HG02973 (cell line): Measurements from ENCODE around the gene CCDC82.

Experiments used
- ATAC-seq: cut with Tn5 transposase; IDR thresholded peaks from one replicate; pipeline ENCODE4 v1.9.1; 2021; ENCODE audit warnings: moderate library complexity; ENCODE audit not compliant: unreplicated experiment

Gene CCDC82

DNA sequence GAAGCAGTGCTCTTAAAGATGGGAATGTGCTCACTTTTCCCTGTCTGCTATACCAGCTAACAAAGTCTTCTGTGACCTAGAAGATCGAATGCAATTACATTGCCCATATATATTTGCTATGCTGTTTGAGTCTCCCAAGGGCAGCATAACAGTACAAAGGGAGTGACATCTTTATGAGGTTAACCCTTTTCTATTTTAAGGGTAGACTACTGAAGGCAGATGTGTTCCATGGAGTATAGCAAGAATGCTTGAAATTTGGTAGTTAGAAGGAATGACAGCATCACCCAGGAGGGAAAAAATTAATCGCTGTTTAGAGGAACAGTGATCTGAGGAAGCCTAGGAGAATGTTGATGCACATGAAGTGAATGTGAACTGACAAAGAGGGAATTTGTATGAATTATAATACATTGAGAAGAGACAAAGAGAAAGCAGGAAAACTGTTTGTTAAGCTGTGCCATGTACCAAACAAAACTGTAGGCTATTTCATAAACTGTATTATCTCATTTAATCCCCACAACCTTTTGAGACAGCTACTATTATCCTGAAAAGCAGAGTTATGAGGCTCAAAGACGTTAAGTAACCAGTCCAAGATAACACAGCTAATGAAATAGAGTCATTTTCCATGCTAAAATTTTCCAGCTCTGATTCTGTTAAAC is 59.7 kb downstream of the CCDC82 start:
- no peak for ATAC-seq

DNA sequence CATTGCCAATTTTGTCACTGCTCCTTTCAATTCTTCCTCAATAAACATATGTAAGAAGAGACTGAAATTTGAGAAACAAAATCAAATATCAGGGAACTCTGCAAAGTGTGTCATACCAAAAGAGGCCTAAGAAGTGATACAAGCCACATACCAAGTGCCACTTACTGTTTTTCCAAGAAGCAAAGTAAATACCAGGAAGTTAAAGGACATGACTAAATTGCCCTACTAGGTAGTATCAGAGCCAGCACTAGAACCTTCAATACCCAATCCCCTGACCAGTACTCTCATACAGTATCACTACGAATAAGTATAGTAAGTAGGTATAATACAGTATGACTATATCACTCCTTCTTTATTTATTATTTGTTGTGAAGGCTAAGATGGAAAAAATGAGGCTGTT is 60.3 kb downstream of the CCDC82 start:
- no peak for ATAC-seq

DNA sequence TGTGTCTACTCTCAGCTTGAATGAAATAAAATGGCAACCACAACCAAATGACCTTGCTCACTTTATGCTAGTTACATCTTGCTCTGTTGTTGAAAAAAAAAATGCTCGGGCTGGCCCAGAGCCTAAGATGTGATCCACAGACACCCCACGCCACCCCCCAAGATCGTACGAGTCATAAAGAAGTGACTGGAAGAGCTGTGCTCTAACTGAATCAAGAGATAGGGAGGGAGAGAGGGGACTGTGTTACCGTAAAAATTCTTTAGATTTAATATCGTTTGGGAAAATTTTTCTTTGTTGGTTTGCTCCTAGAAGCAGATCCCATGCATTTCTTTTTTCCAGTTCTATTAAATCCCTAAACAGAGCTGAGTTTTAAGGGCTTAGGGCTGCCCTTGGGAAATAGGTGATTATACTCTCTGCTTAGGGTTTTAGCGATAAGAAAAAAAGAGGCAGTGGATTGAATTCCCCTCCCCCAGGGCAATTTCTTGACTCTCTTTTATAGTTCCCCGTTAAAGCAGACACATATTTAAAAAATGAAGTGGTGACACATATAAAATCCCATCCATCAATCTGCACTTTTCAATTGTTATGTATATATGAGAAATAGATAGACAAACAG is 61.2 kb downstream of the CCDC82 start:
- no peak for ATAC-seq

DNA sequence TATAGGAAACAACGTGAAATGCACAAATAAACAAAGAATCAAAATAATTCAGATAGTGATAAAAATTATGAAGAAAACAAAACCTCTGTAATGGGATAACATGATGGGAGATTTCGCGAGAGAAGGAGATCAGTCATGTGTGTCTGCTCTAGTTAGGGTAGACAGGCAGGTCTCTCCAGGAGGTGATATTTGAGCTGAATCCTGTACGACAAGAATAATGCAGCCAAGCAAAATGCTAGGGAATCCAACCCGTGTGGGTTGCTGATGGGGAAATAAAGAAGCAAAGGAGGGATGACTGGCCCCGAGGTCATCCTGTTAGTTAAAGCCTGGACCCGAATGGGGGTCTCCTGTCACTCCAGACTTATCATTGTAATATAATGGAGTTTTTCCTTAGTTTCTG is 62.8 kb downstream of the CCDC82 start:
- no peak for ATAC-seq

DNA sequence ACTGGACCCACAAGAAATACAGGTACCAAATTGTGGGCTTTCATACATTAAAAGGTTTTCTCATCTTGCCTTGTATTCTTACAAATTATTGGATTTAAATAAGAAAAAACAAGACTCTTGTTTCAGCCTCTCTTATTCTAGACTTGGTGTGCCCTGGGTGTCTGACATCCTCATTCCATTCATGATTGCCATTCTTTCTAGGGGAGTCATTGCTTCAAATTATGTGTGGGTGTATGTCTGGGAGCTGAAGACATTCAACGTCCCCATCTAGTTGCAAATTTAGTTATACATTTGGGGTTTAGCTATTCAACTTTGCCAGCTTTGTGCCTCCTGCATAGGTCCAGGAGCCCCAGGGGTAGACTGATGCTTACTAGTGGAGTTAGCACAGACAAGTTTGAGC is 64.8 kb downstream of the CCDC82 start:
- no peak for ATAC-seq

DNA sequence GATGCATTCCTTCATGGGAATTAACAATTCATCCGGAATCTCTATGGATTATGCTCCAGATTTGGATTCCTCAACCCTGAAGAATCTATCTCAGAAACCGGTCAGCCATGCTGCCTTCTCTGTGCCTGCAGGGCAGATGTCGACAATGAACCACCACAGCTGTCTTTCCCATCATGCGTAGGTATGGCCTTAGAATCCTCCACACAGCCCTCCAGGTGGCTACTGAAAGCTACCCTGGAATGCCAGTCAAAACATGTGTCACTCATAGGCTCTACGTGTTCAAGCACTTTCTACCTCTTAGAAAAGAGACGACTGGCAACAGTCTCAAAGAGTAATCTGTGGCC is 66.1 kb downstream of the CCDC82 start:
- no peak for ATAC-seq

DNA sequence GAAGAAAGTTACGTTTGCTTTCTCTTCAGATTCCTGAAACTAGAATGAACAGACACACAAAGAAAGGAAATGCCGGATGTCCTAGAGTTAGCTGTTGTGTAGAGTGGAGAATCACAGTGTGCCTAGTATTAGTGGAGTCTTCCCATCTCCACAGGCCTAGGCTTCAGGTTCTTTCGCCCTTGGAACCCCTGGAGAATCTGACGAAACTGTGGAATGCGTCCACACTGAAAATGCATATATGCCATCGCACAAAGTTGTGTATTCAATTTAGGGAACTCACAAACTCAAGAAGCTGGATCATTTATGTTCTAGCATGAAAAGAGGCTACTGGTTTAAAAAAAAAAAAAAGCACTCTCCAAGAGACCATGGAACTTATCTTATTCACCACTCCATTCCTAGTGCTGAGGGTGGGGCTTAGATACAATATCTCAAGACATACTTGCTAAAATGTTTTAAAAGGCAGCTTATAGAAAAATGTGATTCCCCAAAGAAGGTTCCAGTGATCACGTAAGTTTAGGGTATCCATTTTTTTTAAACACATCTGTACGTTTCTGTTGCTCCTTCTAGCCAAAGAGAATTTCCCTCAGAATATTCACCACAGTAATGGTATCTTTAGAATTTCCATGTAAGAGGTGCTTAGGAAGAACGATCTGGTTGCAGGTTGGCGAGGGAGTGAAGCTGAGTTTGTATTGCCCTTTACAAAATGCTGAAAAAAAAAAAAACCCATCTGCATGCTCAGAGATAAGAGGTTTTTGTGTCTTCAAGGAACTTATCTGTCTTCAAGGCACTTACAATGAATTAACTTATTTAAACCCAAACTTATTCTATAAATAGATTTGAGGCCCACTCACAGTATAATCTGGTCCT is 66.7 kb downstream of the CCDC82 start:
- no peak for ATAC-seq

DNA sequence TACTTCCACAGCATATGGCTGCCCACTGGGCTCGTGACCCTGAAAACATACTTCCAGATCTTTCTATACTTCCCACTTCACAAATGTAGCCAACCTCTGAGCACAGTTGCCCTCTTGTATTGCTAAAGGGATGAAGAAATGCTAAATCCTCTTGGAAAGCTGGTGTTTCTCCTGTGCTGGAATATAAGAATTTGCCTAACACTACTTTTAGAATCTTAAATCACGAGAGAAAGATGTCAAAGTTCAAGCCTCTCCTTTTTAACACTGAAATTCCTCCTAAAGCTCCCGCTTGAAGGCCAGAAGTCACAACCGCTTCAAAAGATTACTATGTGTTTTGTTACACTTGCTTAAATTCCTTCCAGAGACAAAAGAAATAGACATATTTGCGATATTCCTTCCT is 68.6 kb downstream of the CCDC82 start:
- no peak for ATAC-seq

DNA sequence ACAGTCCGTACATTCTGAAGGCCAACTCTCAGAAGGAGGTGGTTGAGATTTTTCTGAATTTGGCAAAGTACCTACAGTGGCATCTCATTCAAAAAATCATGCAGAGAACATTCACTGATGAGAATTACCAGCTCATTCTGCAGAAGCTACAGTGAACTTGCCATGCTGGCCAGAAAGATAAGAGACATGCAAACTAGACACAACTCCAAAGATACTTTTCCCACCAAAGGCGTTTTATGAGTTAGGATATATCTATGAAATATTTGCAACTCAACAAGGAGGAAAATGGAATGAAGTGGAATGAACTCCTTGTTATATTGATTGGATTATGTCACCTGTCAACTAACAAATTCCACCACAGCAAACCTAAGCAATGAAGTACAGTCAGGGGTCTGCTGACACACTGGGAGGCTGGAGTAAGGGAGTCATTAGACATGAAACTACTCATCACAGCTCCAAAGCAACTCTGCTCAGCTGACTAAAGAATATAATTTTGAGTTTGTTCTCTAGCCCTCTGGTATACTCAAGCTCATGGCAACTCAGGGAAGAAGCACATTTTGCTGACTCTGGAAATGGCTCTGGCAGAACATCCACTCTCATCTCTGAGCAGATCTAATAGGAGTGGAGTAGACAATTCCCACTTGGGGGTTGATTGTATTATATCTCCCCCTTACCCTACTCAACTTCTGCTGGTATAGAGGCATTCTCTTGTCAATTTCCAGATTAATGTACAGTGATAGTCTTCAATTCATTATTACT is 69.6 kb downstream of the CCDC82 start:
- no peak for ATAC-seq

DNA sequence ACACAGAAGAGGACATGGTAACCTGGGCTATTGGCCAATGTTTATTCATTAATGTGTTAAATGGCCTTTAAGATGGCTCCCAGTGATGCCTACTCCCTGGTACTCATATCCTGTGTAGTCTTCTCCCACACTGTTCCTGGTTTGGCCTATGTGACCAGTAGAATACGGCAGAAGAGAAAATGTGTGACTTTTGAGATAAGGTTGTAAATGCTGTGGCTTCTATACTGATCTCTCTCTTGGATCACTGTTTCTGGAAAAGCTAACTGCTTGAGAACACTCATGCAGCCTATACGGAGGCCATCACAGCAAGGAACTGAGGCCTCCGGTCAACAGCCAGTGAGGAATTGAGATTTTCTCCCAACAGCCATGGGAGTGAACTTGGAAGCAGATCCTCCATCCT is 70.9 kb downstream of the CCDC82 start:
- no peak for ATAC-seq

DNA sequence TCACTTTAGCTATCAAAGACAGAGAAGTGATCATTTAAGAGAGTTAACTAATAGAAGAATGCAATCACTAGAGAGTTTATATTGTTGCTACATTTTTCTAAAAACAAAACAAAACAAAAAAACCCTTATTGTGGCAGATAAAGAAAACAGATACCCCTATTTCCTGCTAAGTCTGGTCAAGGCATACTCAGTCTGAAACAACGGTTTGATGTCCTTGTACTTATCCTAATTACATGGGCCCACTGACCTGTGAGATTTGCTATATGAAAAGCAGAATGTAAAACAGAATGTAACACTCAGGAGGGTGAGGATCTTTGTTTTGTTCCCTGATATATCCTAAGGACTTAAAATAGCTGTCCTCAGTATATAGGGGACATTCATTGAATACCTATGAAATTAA is 71.3 kb downstream of the CCDC82 start:
- no peak for ATAC-seq

DNA sequence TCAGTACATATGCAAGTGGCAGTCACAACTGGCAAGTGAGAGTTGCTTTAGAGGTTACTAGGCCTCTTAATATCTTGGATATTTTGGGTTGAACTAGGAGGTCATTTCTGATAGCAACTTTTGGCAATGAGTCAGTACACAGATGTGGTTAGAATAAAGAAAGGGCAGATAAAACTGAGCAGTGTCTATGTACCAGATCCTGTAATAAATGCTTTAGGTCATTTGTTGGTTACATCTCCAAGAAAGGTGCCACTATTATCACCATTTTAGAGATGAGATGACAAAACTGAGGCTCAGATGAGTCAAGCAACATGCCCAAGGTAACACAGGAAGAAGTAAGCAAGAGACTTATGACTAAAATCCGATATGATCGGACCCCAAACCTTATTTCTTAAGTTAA is 71.7 kb downstream of the CCDC82 start:
- no peak for ATAC-seq

DNA sequence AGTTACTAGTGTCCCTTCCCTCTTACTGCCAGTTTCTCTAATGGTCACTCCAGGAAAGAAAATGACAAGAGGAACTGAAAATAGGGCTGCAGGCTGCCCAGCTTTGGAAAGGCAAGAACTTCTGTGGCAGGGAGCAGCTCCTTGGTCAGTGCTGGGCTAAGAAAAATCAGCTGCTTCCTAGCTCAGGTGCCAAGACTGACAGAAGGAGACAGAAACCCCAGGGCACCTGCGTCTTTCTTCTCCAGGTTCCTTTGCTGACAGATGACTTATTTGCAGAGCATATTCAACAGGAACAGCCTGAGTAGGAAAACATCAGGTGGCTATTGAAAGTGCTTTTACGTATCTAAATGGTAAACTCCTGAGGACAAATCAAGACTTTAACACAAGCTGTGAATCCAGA is 72.1 kb downstream of the CCDC82 start:
- no peak for ATAC-seq

DNA sequence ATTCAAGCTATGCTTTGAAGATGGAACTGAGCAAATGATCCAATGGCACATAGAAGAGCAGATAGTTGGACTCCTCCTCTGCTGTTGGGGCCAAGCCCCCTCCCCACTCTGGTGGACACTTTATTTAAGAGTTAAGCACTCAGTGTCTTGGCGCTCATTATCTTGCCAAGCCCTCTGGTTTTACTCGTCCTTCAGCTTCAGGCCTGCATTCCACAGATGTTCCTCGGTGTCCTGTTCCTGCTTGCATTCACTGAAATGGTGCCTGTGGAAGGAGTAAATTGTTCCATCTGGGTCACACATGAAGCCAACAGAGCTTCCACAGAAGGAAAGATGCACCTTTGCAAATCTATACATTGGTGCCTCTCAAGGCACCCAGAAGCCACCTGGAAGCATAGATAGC is 72.8 kb downstream of the CCDC82 start:
- ATAC-seq: no peak

DNA sequence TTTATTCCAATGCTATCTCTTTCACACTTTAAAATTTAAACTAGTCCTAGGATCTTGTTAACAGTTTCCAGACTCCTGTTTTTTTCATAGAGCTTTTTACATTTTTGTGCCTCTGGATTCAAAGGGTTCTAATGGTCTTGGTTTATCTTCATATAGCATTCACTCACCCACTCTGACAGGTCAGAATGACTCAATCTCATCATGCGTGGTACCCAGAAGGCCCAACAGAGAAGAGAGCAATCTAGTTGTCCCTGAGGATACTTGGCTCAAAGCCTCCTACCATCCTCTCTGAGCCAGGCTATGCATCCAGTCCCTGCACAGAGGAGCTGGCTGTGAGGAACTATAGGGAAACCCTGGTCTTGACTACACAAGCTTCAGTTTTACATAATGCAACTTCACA is 74.2 kb downstream of the CCDC82 start:
- ATAC-seq: no peak

DNA sequence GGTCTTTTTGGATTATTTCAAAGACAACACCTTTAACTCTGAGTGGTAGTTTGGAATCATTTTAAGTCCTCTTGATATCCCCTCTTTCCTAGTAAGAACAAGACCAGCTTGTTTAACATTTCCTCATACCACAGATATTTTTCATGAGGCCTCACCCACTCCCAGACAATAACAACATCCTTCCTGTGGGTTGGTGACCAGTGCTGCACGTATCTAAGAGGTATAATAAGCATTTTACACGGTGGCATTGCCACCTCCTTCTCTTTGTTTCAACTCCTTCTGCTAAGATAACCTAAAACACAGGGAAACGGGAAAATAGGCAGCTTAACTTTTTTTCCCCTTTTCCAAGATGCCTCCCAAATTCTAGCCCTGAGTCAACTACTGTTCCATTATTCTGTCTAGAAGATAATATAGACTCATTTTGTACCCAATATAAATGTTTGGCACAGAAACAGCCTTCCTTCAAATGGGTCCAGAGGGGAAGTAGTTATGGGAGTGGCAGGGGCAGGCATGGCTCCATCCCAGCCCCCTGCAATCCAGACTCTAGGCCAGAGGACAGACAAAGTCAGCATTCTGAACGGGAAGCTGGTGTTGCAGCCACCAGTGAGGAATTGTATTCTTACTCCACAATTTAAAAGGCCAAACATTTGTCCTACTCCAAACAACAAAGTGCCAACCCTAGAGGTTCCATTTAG is 75.2 kb downstream of the CCDC82 start:
- no peak for ATAC-seq

DNA sequence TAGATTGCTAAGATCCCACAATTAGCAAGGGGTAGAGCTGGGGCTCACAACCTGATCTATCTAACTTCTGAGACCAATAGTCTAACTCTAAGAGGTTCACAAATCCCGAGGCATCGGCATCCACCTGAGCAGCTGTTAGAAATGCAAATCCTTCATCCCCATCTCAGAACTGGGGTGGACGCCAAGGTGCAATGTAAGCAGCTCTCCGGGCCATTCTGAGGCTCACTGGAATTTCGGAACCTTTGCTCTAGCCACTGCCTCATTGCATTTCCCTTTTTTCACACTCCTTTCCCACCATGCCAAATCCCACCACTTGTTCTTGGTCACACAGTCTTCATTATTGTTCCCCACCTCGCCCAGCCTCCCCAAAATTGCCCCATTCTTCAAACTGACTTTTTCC is 76.5 kb downstream of the CCDC82 start:
- no peak for ATAC-seq

DNA sequence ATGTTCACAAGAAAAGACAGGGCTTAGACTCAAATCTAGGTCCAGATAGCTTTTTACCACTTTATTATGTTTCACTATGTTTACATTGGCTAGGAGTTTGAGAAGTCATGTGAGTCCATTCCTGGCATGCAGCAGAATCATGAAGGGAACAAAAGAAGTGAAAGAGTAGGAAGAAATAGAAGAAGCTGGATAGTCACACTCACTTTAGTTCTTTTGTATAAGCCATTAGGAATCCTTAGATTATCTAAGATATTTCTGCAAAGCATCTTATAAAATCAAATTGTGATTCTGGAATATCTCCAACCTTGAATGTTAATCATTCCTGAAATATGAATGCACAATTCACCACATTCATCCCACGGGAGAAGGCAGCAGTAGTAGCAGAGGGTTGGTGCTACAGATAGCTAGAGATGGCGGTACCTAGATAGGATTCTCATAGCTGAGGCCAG is 78.6 kb downstream of the CCDC82 start:
- no peak for ATAC-seq

DNA sequence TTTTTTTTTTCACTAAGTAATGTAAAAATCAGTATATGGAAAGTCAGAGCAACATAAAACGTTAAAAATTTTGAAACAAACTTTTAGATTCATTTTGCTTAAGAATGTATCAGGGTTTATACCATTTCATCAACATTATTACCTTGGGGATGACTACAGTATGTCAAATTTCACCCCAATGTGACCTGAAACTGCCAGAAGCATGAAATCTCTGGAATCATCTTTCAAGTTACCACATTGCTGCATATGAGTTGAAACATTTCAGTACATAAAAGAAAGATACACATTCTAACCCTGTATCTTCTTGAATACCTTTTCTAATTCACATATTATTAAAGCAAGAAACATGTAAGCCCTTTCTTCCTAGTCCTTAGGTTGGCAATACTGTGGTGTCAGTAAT is 79.5 kb downstream of the CCDC82 start:
- no peak for ATAC-seq

DNA sequence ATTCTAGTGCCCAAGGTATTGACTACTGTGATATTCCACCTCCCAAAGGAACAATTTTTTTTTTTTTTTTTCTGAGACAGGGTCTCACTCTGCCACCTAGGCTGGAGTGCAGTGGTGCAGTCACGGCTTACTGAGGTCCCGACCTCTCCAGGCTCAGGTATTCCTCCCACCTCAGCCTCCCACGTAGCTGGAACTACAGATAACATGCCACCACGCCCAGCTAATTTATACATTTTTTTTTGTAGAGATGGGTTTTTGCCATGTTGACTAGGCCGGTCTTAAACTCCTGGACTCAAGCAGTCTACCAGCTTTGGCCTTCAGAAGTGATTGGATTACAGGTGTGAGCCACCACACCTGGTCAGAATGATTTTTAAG is 80.1 kb downstream of the CCDC82 start:
- ATAC-seq: no peak
